Endothelial cell of umbilical vein (primary cell): ENCODE results near the gene CEMIP.

ENCODE experiments used
- EZH2 ChIP-seq: IDR thresholded peaks from 2 replicates; pipeline ENCODE4 v1.6.1; 2012; ENCODE audit warnings: borderline replicate concordance, low read depth, mild to moderate bottlenecking, moderate library complexity, low read length, inconsistent platforms; ENCODE audit not compliant: severe bottlenecking
- MYC ChIP-seq: IDR thresholded peaks from one replicate; pipeline ENCODE4 v1.6.1; 2011; ENCODE audit warnings: mild to moderate bottlenecking, low read depth, low read length
- POLR2A ChIP-seq: IDR thresholded peaks from 2 replicates; pipeline ENCODE4 v1.6.1; 2012; ENCODE audit warnings: low read depth, mild to moderate bottlenecking, control low read depth, low read length
- POLR2AphosphoS5 ChIP-seq: IDR thresholded peaks from 2 replicates; pipeline ENCODE4 v1.6.1; 2012; ENCODE audit warnings: low read depth, mild to moderate bottlenecking, control low read depth, low read length, moderate library complexity; ENCODE audit not compliant: insufficient read depth
- TF ChIP-seq, protein P1 (sequence below), 2 donors: IDR thresholded peaks; 1 replicate in 1 of 2; 2 replicates in 1 of 2; pipeline ENCODE4 v1.5.1; 2011; ENCODE audit warnings: low read length in 2 of 2, mild to moderate bottlenecking in 2 of 2, moderate library complexity in 2 of 2, control low read depth in 1 of 2, inconsistent platforms in 1 of 2, low read depth in 1 of 2; ENCODE audit not compliant: insufficient read depth in 1 of 2; ENCODE audit errors: extremely low read depth in 1 of 2
- TF ChIP-seq, protein P2 (sequence below): IDR thresholded peaks from 2 replicates; pipeline ENCODE4 v1.6.1; 2011; ENCODE audit not compliant: insufficient read depth, insufficient read length

- TF ChIP-seq, protein P1, sequence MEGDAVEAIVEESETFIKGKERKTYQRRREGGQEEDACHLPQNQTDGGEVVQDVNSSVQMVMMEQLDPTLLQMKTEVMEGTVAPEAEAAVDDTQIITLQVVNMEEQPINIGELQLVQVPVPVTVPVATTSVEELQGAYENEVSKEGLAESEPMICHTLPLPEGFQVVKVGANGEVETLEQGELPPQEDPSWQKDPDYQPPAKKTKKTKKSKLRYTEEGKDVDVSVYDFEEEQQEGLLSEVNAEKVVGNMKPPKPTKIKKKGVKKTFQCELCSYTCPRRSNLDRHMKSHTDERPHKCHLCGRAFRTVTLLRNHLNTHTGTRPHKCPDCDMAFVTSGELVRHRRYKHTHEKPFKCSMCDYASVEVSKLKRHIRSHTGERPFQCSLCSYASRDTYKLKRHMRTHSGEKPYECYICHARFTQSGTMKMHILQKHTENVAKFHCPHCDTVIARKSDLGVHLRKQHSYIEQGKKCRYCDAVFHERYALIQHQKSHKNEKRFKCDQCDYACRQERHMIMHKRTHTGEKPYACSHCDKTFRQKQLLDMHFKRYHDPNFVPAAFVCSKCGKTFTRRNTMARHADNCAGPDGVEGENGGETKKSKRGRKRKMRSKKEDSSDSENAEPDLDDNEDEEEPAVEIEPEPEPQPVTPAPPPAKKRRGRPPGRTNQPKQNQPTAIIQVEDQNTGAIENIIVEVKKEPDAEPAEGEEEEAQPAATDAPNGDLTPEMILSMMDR (IDR thresholded peaks at IDR 0.05; ENCODE audit: extremely low read depth in 1 of 2, insufficient read depth in 1 of 2, low read depth in 1 of 2, low read length in 2 of 2) = no peak
- no peak for TF ChIP-seq EZH2
- TF ChIP-seq, protein P2, sequence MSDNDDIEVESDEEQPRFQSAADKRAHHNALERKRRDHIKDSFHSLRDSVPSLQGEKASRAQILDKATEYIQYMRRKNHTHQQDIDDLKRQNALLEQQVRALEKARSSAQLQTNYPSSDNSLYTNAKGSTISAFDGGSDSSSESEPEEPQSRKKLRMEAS = no peak
- TF ChIP-seq POLR2A = no peak
- TF ChIP-seq POLR2AphosphoS5 = no peak
- no peak for TF ChIP-seq MYC
Observed at GRCh38 chr15:80790236-80790635, 11.1 kb downstream of the CEMIP start.
